ENCODE results near the gene BRSK2. TPM values are rescaled to one million over a fixed set of nuclear protein-coding genes. Genes with fewer than 3 reads are reported as not detected.
"Not testable (repeated sequence)": the region's sequence is repeated elsewhere in the genome, so short reads cannot be mapped to it uniquely, and the experiment has no call there.

The BRSK2 gene
- polyA plus RNA-seq, 3 donors = 0.67 to 50.2 (median 0.82) TPM

GRCh38 chr11:1402355-1403077 lies 12.8 kb downstream of the BRSK2 start:
- 65 to 83% (median 68%) methylated on average over 23 of the region's 23 CpGs for WGBS, 3 donors
- H3K27ac ChIP-seq (ENCODE audit: low read depth, low read length) = no peak overlapping the region

- WGBS, 3 donors = 87 to 97% (median 89%) methylated on average over 16 of the region's 16 CpGs
- H3K27ac ChIP-seq (ENCODE audit: low read depth, low read length) = no peak overlapping the region
Measured at GRCh38 chr11:1403078-1403620, 13.4 kb downstream of the BRSK2 start.

- 70 to 88% (median 78%) methylated on average over 21 to 23 of the region's 23 CpGs for WGBS, 3 donors
- H3K27ac ChIP-seq (ENCODE audit: low read depth, low read length) = no peak overlapping the region
Measured at GRCh38 chr11:1403721-1404460, 14.2 kb downstream of the BRSK2 start.

GRCh38 chr11:1404461-1405185 lies 14.9 kb downstream of the BRSK2 start:
- WGBS, 3 donors = 68 to 80% (median 71%) methylated on average over 22 to 25 of the region's 25 CpGs
- no peak overlapping the region for H3K27ac ChIP-seq (ENCODE audit: low read depth, low read length)

GRCh38 chr11:1405186-1406020 lies 15.7 kb downstream of the BRSK2 start:
- 78 to 84% (median 83%) methylated on average over 23 to 24 of the region's 24 CpGs for WGBS, 3 donors
- no peak overlapping the region for H3K27ac ChIP-seq (ENCODE audit: low read depth, low read length)

- H3K27ac ChIP-seq (ENCODE audit: low read depth, low read length) = no peak overlapping the region
- WGBS, 3 donors = 68 to 83% (median 72%) methylated on average over 31 of the region's 31 CpGs
Measured at GRCh38 chr11:1406571-1407485, 17.1 kb downstream of the BRSK2 start.

- no peak overlapping the region for H3K27ac ChIP-seq (ENCODE audit: low read depth, low read length)
- 39 to 86% (median 80%) methylated on average over 8 of the region's 8 CpGs for WGBS, 3 donors
Measured at GRCh38 chr11:1407668-1408067, 17.9 kb downstream of the BRSK2 start.

GRCh38 chr11:1408346-1408745 lies 18.6 kb downstream of the BRSK2 start:
- H3K27ac ChIP-seq (ENCODE audit: low read depth, low read length) = no peak overlapping the region
- WGBS, 3 donors = 61 to 84% (median 72%) methylated on average over 9 of the region's 9 CpGs

GRCh38 chr11:1409108-1409851 lies 19.5 kb downstream of the BRSK2 start:
- 35 to 72% (median 69%) methylated on average over 29 of the region's 29 CpGs for WGBS, 3 donors
- H3K27ac ChIP-seq (ENCODE audit: low read depth, low read length) = no peak overlapping the region

- 46 to 90% (median 89%) methylated on average over 16 to 26 of the region's 29 CpGs for WGBS, 3 donors
- not testable (repeated sequence) for H3K27ac ChIP-seq (ENCODE audit: low read depth, low read length)
Measured at GRCh38 chr11:1409852-1410125, 20.1 kb downstream of the BRSK2 start.

- WGBS, 3 donors = 26 to 68% (median 63%) methylated on average over 32 to 35 of the region's 35 CpGs
Measured at GRCh38 chr11:1410366-1411291, 20.9 kb downstream of the BRSK2 start.

GRCh38 chr11:1411301-1411700 lies 21.6 kb downstream of the BRSK2 start:
- WGBS, 3 donors = 15 to 59% (median 55%) methylated on average over 11 to 13 of the region's 13 CpGs
- H3K27ac ChIP-seq (ENCODE audit: low read depth, low read length) = no peak overlapping the region

More at GRCh38 chr11:1410366-1411291, 20.9 kb downstream of the BRSK2 start:
- no peak overlapping the region for H3K27ac ChIP-seq (ENCODE audit: low read depth, low read length)

GRCh38 chr11:1411739-1412138 lies 22.0 kb downstream of the BRSK2 start:
- 45 to 97% (median 91%) methylated on average over 8 to 16 of the region's 27 CpGs for WGBS, 3 donors
- H3K27ac ChIP-seq (ENCODE audit: low read depth, low read length) = not testable (repeated sequence)

GRCh38 chr11:1412377-1413095 lies 22.8 kb downstream of the BRSK2 start:
- H3K27ac ChIP-seq (ENCODE audit: low read depth, low read length) = no peak overlapping the region
- 66 to 83% (median 76%) methylated on average over 26 to 30 of the region's 36 CpGs for WGBS, 3 donors

GRCh38 chr11:1414650-1415049 lies 24.9 kb downstream of the BRSK2 start:
- no peak overlapping the region for H3K27ac ChIP-seq (ENCODE audit: low read depth, low read length)
- WGBS, 3 donors = 79 to 88% (median 85%) methylated on average over 22 of the region's 22 CpGs
